ENCODE data around the gene UNC5C. TPM values are rescaled to one million over a fixed set of nuclear protein-coding genes. Genes with fewer than 3 reads are reported as not detected.

UNC5C gene
- total and polyA plus RNA-seq, 2 of the 8 experiments (the other 6 are each of a cell fraction or from before 2014, with no cell fraction given): 0.30 to 1.3 TPM

DNA sequence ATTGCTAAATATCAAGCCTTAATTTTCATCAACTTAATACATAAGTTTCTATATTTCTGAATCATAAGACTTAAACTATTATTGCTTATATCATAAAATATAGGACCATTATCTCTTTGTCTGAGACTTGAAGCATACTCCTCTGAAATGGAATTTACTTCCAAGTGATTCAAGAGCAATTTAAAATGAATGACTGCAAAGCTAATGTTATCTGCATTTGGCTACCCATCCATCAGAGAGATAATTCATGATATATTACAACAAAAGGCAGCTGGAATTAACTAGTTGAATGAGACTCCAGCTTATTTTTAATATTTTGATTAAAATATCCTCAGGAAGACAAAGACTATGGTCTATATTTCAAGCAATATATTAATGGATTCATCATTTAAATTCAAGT is 208.6 kb downstream of the UNC5C start (continued):
- TF ChIP-seq ATF3 (IDR thresholded peaks at IDR 0.05; ENCODE audit: insufficient read depth, low read depth, low read length): no peak
- TF ChIP-seq USF2 (IDR thresholded peaks at IDR 0.05; ENCODE audit: low read length): no peak
- TF ChIP-seq EP300 (IDR thresholded peaks at IDR 0.05; ENCODE audit: borderline replicate concordance in 1 of 2, low read depth in 2 of 2, low read length in 2 of 2): no peak
